Smooth muscle cell of trachea (primary cell): ENCODE results near the gene DBNL. TPM values are rescaled to one million over a fixed set of nuclear protein-coding genes. Genes with fewer than 3 reads are reported as not detected.

Experiments
- total RNA-seq: library from RNA; depleted of rRNA; stranded (reverse); fragments of >200 nt; gene quantifications from 2 replicates; pipeline ENCODE4 v1.2.1, GENCODE V29; 2014

Gene DBNL
- 138 and 176 TPM in 2 replicates for total RNA-seq

GRCh38 chr7:44044315-44045225, at the start of gene DBNL:
DBNL (plus strand) TSS chr7:44044702; CDS start chr7:44044738, 36 bp downstream.

GRCh38 chr7:43997532-43997931, 47.0 kb upstream of the DBNL start, which contains the start of gene SPDYE1:
SPDYE1 (plus strand) TSS chr7:43997897; CDS start chr7:43999950, 2,053 bp downstream.

DNA sequence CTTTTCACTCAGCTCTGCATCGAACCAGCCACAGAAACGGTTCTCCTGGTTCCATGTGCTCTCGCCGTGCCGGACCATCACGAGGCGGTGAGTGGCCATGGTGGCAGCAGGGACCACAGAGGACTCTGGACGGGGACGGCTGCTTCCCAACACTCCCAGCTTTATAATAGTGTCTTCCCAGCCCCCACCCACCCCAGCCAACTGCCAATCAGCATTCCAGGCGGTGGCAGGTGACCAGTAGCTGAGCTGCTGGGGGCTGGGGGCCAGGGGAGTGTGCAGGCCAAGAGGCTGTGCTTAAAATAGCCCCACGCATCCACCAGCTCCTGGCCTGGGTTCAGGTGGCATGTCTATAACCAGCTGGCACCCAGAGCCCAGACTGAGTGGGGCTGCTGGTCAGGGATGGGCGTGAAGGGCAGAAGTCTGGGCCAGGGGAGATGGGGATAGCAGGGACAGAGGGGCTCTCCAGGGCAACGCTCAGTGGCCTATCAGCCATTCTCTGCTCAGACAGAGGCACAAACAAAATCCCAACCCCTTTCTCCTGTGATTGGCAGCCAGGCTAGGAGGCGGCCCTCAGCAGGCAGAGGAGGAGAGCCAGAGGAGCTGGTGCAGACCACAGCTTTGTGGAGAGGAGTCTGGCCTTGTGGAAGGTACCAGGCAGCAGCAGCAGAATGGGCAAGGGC, 21.1 kb downstream of the DBNL start, which contains the start of gene PGAM2:
Gene PGAM2, minus strand, starts transcription at position 137 of the 680 bp plus-strand sequence. Its CDS starts 38 bp downstream, at position 99.

DNA sequence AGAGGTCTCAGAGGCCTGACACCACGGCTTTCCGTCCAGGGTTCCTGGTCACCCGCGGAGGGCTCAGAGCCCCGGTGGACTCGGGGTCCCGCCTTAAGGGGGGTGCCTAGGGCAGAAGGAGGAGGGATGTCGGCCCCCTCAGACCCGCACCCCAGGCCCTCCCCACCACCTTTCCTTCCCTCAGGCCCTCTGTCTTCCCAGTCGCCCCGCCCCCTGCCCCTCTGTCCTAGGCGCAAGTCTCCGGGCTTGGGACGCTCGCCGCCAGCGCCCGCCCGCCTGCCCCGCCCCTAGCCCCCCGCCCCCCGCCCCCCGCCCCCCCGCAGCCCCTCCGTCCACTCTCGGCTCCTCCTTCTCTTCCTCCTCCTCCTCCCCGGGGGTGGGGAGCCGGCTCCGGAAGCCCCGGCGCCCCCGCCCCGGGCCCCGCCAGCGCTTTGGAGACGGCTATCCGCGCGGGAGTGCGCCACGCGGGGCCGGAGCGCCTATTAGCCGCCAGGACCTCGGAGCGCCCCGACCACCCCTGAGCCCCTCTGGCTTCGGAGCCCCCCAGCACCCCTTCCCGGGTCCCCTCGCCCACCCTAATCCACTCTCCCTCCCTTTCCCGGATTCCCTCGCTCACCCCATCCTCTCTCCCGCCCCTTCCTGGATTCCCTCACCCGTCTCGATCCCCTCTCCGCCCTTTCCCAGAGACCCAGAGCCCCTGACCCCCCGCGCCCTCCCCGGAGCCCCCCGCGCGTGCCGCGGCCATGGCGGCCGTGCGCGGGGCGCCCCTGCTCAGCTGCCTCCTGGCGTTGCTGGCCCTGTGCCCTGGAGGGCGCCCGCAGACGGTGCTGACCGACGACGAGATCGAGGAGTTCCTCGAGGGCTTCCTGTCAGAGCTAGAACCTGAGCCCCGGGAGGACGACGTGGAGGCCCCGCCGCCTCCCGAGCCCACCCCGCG, 59.7 kb downstream of the DBNL start, which contains the start of gene AEBP1:
Gene AEBP1, plus strand, starts transcription at position 423 of the 937 bp plus-strand sequence. Its CDS starts 321 bp downstream, at position 744.

Other genes with a start within 250 kb of the DBNL start
- gene MRPS24, start 175.2 kb upstream of the DBNL start, total RNA-seq, result 100 and 122 TPM in 2 replicates
- gene URGCP, start 138.1 kb upstream of the DBNL start, total RNA-seq, result 33.7 and 44.0 TPM in 2 replicates
- gene UBE2D4, start 118.3 kb upstream of the DBNL start, total RNA-seq, result 8.0 and 17.4 TPM in 2 replicates
- gene SPDYE1, start 46.8 kb upstream of the DBNL start, total RNA-seq, result not detected in 2 replicates
- 0.17 and 0.29 TPM in 2 replicates for gene PGAM2, start 20.9 kb downstream of the DBNL start, total RNA-seq
- 17.0 and 19.5 TPM in 2 replicates for gene POLM, start 37.8 kb downstream of the DBNL start, total RNA-seq
- gene AEBP1, start 59.6 kb downstream of the DBNL start, total RNA-seq, result 132 and 145 TPM in 2 replicates
- 95.4 and 124 TPM in 2 replicates for gene POLD2, start 78.8 kb downstream of the DBNL start, total RNA-seq
- gene MYL7, start 96.6 kb downstream of the DBNL start, total RNA-seq, result not detected in 2 replicates
- gene GCK, start 144.7 kb downstream of the DBNL start, total RNA-seq, result 1.5 and 2.2 TPM in 2 replicates
- gene YKT6, start 156.3 kb downstream of the DBNL start, total RNA-seq, result 88.7 and 93.5 TPM in 2 replicates